GM21381 (cell line): ENCODE data around the gene DNAJC22.

ENCODE experiments used
- ATAC-seq: cut with Tn5 transposase; IDR thresholded peaks from one replicate; pipeline ENCODE4 v1.9.1; 2021; ENCODE audit warnings: mild to moderate bottlenecking, moderate library complexity; ENCODE audit not compliant: unreplicated experiment

The DNAJC22 gene

DNA sequence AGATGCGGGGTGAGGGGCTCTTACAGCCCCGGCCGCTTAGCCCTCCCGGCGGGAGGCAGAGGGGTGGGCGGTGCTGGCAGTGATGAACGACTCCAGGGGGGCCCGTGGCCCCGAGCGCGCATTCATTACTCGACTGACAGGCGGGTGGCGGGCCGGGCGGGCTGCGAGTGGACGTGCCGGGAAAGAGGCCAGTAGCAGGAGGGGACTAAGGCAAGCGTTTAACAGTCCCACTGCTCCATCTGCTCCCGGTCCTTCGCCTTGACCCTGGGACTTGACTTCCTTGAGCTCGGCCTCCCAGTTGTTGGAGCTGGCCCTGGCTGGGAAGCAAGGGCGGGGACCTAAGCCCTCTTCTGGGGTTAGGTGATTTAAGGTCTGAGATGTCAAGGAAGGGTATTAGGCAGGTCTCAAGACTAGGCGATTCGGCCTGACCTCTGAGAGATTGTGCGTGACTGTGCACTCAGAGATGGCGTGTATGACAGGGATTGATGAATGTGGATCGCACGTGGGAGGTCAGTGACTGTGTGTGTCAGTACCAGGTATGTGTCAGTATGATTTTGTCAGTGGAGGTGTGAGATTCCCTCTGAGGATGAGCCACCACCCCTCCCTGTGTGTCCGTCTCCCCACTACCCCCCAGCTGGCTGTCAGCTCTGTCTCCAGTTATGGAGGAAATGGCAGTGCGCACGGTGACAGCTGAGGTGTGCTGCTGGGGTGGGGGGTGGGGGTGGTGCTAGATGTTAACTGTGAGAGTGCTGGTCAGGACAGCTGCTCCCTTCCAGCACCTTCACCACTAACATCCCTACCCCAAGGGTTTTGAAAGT lies 3.6 kb upstream of the DNAJC22 start:
- no peak for ATAC-seq

DNA sequence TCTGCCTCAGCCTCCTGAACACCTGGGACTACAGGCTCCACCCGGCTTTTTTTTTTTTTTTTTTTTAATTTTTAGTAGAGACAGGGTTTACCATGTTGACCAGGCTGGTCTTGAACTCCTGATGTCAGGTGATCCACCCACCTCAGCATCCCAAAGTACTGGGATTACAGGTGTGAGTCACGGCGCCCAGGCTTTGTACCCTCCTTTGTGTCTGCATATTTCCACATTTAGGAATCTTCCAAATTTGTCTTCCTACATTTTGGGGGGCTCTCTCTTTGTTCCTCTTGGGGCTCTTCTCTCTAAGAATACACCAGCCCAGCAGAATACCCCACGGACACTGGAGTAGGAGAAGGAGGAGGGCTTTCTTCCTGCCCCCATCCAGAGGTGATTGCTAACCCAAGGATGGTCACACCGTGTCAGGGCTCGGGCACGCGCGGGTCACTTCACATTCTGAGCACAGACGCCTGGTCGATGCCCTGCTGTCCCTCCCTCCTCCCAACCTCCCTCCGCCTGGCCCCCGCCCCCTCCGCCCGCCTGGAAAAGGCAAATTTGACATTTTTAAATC lies 2.1 kb upstream of the DNAJC22 start:
- ATAC-seq = no peak

DNA sequence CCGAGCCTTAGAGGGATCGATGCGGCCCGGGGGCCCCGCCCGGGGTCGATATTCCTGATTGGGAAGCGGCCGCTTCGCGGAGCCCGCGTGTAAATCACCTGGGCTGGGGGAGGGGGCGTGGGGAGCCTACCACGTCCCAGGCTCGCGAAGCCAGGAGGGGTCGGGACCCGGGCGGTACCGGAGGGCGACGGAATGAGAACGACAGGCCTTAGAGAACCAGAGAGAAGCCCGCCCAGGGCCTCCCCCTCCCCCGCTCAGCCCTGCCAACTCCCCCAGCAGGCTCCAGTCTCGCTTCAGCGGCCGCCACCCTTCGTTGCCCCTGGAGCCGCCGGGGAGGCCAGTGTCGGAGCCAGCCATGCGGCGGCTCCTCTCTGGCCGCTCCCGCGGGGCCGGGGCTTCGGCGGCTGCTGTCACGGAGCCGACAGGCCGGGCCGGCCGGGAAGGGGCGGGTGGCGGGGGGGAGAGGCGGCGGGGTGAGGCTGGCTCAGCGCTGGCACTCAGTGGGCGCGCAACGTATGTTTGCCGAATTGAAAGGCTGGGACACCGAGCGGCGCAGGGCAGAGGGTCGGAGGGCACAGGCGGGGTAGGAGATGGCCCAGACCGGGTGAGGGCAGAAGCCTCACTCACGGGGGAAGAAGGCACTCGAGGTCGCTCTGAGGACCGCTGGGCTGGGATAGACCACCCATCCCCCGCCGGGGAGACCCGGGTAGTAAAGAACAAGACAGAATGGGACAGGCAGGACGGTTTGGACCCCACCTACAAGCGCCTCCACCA lies 1.4 kb upstream of the DNAJC22 start:
- ATAC-seq = no peak

- ATAC-seq = no peak
Measured at GRCh38 chr12:49345825-49346658, 646 bp upstream of the DNAJC22 start.

DNA sequence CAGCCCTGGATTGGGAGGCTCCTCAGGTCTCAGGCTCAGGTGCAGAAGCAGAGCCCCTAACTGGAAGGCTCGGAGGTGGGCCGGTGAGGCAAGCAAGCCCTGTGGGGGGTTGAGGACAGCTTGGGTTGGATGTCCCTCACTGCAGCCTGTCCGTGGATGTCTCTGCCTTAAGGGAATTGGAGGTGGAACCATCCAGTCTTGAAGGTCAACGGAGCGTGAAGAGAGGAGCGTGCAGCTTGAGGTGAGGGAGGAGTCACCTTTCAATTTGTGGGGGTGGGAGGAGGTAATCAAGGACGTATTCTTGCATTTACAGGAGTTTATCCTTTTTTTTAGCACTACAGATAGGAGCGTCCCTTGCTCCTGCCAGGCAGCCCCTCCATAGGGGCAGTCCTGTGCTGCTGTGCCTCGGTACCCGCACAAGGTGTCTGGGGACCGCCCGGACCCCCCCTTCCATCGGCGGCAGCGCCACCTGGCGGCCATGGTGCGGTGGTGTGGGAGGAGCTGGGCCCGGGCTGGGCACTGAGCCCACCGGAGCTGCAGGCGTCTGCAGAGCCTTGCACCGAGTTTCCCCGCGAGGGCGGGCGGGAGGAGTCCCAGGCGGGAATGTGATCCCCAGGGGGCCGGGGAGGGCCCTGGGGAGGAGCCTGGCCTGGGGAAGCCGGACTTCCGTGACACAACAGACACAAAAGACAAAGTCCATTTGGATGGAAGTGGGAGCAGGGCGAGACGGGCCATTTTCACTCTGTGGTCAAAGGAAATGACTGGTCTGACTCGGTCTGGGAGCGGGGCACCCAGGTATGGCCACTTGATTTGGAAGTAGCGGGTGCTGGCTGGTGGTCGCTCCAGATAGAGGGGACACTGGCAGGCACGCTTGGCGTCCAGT lies 864 bp downstream of the DNAJC22 start:
- ATAC-seq = peak; percentile 53

DNA sequence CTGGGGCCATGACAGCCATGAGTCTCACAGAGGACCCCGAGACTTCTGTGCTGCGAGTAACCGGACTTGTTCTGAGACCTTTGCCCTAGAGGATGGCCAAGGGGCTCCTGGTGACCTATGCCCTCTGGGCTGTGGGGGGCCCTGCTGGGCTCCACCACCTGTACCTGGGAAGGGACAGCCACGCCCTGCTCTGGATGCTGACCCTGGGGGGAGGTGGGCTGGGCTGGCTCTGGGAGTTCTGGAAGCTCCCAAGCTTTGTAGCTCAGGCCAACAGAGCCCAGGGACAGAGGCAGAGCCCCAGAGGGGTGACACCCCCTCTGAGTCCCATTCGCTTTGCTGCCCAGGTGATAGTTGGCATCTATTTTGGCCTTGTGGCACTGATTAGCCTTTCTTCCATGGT lies 2.1 kb downstream of the DNAJC22 start:
- ATAC-seq = no peak

- no peak for ATAC-seq
Measured at GRCh38 chr12:49349266-49349665, 2.6 kb downstream of the DNAJC22 start.

GRCh38 chr12:49352351-49352750 lies 5.7 kb downstream of the DNAJC22 start:
- ATAC-seq = no peak

GRCh38 chr12:49355913-49356312 lies 9.2 kb downstream of the DNAJC22 start:
- ATAC-seq = no peak

DNA sequence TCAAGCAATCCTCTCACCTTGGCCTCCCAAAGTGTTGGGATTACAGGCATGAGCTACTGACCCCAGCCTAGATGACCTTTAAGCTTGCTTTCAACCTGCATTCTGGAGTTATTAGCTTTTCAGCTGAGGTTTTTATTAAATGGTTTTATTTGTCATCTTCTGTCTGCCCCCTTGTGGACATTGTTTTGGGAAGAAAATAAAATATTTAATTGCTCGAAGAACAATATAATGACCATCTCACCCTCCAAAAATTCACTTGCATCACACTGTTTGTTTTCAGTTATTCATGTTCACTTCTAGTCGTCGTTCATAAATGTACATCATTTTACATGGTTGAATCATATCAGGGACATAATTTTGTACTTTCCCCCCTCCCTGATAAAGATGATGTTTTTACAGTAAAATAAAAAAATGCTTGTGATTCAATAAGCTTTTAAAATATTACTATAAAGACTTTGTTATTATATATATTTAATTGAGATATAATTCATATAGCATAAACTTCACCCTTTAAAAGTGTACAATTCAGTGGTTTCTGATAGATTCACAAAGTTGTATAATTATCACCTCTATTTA lies 10.5 kb downstream of the DNAJC22 start:
- no peak for ATAC-seq

GRCh38 chr12:49358483-49359141 lies 11.9 kb downstream of the DNAJC22 start:
- ATAC-seq = no peak

GRCh38 chr12:49359671-49360070 lies 13.0 kb downstream of the DNAJC22 start:
- ATAC-seq = no peak

DNA sequence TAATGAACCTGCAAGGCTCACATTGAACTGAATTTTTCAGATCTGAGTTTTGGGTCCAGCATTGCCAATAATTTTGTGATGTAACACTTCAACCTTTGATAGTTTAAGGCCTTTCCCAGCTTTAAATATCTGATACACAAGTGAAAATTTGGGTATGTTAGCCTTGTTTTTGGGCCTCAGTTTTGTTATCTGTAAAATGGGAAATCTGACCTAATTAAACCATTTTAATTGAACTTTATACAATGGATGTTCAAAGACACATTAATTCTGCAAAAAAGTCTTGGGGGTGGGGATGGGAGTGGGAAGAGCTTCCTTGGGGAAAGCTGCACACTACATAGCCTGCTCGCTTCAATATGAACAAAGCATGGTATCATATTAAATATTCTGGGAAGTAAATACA lies 15.4 kb downstream of the DNAJC22 start:
- no peak for ATAC-seq

GRCh38 chr12:49364989-49365388 lies 18.3 kb downstream of the DNAJC22 start:
- ATAC-seq = no peak

DNA sequence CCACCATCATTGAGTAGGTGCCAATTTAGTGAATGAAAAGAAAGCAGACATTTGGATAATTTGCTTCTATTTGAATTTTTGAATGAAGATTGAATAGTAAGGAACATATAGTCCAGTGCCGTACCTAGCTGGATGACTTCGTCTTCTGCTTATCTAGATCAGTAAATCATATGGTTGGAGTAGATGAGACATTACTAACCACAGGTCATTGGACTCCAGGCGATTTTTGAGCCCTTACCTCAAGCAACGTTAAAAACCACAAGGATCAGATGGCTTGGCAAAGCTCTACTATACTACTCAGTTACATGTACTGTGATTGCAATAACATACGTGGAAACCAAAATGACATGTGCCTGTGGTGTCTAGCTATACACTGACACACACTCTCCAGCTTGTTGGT lies 18.9 kb downstream of the DNAJC22 start:
- no peak for ATAC-seq

- peak; percentile 1 for ATAC-seq
Measured at GRCh38 chr12:49366096-49366651, 19.5 kb downstream of the DNAJC22 start.

DNA sequence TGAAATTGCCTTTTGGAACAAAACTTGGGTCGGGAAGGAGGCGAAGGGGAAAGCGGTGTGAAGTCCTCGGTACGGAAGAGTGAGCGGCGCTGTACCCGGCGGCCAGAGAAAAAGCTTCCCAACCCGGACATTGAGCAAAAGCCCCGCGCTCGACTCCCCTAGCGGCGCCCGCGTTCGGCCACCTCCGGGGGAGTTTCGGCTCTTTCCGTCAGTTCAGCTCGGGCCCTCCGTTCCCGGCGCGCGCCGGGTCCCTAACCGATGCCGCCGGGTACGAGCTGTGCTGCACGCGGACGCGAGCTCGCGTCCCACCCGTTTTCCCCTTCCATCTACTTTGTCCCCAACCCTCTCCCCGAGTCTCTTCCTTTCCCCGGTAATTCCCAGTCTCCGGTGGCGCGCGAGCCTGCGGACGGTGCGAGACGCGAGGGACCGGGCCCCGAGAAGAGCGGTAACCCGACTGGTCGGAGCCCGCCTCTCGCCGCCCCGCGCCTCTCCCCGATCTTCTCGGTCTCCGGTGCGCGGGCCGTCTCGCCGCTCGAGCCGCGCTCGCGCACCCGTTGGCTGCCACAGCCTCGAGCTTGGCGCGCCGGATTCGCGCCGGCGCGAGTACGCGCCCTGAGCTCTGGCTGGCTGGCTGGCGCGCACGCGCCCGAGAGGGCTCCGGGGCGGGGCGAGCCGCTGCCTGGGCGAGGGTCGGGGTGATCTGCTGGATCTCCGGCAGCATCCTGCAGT lies 20.1 kb downstream of the DNAJC22 start:
- ATAC-seq = peak; percentile 66
